HG03460 (cell line): Measurements from ENCODE around the gene LDLRAP1.

ENCODE experiments used
- ATAC-seq: cut with Tn5 transposase; IDR thresholded peaks from one replicate; pipeline ENCODE4 v1.9.1; 2021; ENCODE audit not compliant: unreplicated experiment

Gene LDLRAP1

DNA sequence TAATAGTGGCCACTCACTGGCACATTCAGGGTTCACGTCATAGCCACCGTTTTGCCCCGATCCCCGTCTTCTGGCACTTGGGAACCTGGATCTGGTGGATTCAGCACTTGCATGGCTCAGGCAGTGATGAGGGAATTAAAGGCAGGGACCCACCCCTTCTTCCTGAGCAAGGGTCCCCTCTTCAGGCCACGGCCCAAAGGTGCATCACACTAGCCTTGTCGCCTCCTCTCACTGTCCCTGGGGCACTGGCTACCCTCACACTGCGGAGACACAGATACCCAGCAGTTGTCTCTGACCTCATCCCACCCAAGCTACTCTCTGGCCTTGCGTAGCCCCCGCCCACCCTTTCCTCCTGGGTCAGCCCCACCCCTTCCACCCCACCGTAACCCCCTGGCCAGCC lies 19.9 kb upstream of the LDLRAP1 start:
- no peak for ATAC-seq

DNA sequence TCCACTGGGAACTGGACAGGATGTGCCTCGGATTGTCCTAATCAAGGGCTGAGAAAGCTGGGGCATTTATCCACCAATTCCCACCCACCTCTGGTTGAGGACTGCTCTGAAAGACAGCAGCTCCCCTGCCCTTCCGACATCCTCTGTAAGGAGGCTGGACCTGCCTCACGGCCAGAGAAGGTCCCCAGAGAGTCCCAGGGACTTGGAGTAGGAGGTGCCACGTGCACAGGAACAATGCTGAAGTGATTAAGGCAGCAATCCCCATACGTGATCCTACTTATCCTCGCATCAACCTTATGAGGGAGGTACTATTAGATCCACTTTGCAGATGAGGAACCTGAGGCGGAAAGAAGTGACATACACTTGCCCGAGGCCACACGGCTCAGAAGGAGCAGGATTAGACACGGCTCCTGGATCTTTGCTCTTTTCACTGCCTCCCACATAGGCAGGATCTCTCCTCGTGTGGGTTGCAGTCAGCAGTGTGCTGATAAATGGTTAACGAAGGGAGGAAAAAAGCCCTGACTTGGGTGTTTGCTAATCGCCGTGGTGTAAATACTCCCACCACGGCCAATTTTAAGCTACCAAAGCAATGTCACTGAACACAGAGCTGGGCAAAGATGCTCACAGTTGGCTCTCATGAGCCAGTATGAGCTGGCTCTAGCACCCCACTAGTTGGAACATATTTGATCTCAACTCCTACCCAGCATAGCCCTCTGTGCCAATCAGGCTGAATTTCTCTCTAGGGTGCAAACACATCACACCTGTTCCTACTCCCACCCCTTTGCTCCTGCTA lies 18.6 kb upstream of the LDLRAP1 start:
- ATAC-seq, result no peak

DNA sequence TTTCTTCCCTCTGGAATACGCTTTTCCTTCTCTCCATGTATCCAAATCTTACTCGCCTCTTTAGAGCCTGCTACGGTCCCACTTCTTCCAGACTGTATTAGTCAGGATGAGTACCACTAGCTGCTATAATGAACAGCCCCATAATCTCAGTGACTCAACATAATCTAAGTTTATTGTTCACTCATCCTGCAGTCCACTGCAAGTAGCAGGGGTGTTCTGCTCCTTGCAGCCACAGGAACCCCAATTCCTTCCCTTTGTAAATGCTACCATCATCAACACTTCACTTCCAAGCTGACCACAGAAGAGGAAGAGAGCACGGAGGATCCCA lies 18.1 kb upstream of the LDLRAP1 start:
- ATAC-seq, result no peak

DNA sequence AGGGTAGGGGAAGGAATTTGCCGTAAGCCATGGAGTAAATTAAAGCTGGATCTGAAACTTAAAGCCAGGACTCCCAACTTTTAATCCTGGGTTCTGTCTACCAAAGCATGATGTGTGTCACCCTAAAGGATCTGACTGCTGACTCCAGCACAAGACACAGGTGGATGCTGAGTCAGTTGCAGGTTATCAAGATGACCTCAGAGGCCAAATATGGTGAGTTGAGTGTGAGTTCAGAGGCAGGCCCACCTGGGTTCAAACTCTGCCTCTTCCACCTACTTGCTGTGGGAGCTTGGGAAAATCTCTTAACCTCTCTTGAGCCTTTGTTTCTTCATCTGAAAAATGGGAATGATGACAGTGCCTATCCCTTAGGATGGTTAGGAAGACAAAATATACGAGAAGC lies 16.7 kb upstream of the LDLRAP1 start:
- ATAC-seq, result no peak

DNA sequence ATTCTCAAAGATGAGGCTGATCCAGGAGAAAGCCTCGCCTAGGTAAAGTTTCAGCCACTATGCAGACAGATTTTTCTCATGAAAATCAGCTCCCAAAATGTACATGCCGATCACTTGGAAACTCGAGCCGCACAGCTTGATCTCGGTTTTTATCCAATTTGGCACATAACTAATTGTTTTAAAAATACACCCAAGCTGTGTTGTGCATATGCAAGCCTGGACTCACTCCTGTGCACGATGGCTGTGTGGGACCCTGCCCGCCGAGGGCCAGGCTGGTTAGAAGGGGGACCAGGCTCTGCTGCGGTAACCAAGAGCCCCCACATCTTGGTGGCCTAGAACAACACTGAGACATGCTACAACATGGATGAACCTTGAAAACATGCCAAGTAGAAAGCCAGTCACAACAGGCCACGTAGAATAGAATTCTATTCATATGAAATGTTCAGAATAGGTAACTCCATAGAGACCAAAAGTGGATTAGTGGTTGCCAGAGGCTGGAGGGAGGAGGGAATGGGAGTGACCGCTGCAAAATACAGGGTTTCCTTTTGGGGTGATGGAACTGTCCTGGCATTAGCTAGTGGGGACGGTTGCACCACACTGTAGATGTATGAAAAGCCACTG lies 16.1 kb upstream of the LDLRAP1 start:
- ATAC-seq, result no peak

DNA sequence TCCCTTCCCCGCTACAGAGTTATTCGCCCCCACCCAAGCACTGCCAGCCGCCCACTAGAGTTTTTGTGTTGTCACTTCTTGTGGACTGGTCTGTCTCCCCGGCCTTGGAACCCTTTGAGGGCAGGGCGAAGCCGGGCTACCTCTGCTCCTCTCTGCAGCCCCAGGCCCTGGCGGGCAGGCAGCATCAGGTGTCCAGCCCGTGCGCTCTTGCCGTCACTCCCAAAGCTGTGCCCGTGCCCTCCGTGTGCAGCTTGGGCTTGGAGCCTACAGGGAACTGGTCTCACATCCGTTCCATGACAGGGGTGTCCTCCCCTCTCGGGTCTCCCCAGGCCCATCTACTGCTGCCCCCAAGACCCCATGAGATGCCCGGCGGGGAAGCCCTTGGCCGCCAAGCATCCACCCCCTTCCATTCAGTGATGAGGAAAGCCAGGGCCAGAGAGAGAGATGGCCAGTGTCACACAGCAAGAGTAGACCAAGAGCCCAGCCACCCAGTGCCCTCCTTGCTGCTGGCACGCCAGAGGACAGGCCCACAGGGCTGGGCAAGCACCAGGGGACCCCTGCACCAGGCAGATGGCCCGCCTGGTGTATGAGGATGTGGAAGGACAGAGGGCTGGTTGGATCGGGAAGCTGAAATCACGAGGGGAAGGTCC lies 15.3 kb upstream of the LDLRAP1 start:
- ATAC-seq, result no peak

DNA sequence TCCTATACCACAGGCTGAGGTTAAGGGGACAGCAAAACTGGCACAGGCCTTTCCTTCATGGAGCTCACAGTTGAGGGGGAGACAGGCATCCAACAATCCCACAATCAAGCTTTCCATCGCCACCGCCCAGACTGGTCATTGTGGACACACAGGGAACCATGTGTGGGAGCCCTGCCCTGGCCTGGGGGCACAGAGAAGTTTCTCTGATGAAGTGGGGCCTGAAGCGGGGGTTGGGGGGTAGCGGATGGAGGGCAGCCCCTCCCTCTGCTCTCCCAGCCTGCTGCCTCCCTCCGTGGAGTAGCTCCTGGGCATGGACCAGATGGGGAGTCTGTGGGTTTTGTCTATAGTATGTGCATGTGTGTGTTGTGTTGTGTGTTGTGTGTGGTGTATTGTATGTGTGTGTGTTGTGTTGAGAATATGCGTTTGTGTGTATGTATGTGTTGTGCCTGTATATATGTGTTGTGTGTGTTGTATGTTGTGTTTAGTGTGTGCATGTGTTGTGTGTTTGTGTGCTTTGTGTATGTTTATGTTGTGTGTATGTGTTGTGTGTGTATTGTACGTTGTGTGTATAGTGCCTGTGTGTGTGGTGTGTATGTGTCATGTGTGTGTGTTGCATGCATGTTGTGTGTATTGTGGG lies 14.4 kb upstream of the LDLRAP1 start:
- ATAC-seq, result no peak

DNA sequence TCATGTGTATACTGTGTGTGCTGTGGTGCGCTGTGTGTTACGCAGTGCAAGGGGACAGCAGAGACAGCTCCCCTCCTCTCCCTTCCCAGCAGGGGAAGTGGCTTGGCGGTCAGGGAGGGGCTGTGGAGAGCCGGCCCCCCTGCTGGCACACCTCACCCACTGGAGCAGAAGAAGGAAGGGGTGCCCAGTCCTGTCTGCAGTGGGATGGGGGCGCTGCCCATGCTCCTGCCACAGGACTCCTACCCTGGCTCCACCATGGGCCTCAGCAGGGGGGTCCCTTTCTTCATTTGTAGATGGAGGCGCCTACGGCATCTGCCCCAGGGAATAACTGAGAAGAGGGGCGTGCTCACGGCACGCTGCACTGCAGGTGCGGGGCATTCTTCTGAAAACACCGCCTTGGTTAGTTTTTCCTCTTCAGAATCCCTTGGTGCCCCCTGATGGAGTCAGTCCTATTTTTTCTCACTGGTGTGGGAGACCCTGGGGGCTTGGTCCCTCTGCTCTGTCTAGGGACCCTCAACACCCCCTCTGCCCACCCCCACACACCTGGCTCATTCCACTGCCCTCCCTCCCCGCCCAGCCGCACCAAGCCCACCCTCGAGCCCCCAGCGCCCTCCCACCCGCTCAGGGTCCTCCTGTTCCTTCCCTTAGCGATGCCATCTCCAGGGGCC lies 13.8 kb upstream of the LDLRAP1 start:
- ATAC-seq, result no peak

DNA sequence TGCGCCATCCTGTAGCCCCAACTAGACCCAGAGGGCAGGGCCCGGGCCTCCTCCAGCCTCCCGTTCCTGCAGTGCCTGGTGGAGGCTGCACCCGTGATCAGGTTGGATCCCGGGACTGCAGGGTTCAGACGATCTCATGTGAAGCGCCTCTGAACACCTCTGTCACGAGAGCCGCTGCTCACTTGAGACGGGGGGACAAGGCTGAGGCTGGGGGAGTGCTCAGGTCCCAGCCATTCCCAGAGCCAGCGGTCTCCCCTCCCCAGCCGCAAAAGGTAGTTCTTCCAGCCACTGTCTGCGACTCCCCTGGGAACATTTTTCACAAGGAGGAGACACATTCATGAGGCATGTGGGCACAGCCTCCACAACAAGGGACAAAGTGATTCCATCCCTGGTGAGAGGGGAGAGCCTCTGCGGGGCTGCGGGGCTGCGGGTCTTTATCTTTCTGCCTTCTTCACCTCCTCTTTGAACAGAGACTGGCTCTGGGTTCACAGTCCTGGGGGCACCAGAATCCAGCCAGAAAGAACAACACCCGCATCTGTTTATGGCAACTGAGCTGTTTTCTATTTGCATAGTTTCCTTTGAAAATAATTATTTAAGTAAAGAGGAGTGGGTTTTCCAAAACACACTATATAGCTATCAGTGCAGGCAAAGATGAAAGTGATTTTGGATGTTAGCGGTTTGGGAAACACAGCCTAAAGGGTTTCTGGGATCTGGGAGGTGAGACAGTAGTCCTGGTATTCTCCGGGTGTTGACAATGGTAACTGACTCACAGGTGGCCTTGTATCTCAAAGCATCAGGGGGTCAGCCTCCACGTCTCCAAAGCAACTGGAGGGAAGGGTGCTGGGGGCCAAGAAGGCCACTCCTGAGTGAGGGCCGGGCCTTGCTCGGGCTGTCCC lies 13.0 kb upstream of the LDLRAP1 start:
- no peak for ATAC-seq

DNA sequence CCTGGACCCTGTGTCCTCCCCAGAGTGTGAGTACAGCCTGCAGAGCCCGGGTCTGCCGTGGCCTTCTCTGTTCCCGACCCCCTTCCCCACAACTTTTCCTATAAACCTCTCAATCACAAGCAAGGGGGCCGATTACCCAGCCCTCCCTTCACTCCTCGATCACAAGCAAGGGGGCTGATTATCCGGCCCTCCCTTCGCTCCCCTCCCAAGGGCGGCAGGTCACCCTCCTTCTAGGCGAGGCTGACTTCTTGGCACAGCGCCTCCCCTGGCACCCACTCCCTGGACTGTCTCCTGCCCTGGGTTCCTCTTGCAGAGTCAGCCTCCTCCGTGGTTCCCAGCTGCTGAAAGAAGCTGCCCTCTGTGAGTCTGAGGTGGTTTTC lies 12.3 kb upstream of the LDLRAP1 start:
- ATAC-seq, result no peak

DNA sequence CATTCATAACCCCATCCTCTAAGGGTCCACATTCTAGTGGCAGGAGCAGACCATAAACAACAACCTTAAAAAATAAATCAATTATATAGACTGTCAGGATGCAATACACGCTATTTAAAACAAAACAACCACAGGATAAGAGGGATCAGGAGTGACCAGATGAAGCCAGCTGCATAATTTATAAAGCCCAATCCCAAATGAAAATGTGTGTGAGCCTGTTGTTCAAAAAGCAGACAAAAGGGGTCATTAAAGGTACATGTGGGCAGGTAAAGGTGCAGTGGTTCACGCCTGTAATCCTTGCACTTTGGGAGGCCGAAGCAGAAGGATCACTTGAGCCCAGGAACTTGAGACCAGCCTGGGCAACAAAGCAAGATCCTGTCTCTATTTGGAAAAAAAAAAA lies 10.4 kb upstream of the LDLRAP1 start:
- ATAC-seq, result no peak

DNA sequence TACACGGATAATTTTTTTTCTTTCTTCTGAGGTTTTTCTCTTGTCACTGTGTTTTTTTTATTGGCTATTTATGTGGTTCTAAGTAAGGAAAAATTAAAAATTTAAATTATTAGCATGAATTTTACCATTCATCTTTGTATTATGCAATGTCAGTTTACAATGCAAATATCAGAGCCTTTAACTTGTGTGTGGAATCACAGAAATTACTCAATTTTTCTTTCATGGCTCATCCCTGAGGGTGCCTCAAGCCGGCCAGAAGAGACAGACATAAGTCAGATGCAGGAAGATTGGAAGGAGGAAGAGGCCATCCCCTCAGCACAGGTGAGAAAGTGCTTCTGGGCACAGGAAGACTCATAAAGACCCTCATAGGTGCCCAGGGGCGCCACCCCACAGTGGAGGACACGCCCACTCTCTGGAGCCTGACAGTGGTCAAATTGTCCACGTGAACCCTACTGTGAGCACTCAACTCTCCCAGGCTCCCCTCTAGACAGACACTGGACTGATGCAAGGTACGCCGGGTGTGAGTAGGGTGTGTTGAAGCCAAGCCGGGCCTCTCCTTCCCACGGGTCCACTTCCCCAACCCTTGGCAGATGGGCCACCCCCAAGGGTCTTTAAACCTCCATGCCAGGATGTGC lies 9.5 kb upstream of the LDLRAP1 start:
- no peak for ATAC-seq

DNA sequence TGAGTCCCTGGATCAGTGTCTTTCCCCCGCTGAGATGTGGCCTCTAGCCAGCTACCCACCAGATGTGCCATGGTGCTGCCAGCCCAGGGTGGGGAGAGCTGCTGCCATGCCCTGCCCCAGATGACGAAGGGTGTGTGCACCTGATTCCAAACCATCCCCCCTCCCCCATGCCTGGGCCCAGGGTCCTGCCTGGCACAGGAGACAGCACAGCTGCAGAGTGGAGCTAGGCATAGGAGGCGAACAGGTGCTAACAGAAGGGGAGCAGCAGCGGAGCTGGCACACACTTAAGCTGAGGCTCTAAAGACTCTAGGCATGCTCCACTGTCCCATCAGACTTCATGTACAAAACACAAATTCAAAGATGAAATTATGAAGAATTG lies 9.0 kb upstream of the LDLRAP1 start:
- no peak for ATAC-seq

DNA sequence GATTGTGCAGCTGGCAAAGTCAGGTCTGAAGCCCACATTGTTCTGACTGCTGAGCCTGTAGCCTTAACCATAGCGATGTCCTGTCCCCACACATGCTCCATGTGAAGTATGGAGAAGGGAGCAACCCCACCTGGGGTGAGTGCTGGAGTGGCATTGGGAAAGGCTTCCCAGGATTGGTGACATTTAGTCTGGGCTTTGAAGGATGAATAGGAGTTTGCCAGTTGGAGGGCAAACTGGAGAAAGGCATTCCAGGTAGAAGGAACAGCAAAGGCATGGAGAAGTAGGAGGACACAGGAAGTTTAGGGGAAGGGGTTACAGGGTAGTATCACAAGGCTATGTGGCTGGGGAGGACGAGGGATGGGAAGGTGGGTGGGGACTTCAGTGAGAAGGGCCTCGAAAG lies 7.3 kb upstream of the LDLRAP1 start:
- ATAC-seq, result no peak

DNA sequence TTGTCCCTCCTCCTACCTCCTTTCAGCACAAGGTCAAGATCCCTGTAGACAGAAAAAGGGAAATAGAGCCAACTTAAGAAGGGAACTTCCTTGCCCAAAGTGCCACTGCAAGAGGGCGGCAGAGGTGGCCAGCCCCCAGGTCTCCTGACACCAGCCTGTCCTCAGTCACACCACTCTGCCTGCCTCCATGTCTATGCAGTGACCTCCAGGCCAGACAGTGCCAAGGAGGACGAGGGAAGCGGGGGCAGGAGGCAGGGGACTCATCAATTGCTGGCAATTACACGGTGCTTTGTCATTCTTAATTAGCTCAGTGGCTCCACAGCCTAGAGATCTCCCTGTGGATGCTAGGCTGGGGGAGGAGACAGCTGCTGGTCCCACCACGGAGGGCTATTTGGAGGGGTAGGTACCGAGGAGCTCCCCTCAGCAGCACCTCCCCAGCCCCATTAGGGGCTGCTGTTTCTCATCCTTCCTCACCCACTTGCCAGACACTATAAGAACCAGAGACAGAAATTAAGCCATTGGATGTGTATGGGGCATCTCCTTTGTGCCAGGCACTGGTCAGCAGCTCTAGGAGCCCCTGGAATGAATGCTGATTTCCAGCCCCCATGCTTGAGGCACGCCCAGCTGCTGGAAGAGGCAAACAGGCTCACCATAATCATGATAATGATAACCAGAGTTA lies 6.1 kb upstream of the LDLRAP1 start:
- ATAC-seq, result no peak

DNA sequence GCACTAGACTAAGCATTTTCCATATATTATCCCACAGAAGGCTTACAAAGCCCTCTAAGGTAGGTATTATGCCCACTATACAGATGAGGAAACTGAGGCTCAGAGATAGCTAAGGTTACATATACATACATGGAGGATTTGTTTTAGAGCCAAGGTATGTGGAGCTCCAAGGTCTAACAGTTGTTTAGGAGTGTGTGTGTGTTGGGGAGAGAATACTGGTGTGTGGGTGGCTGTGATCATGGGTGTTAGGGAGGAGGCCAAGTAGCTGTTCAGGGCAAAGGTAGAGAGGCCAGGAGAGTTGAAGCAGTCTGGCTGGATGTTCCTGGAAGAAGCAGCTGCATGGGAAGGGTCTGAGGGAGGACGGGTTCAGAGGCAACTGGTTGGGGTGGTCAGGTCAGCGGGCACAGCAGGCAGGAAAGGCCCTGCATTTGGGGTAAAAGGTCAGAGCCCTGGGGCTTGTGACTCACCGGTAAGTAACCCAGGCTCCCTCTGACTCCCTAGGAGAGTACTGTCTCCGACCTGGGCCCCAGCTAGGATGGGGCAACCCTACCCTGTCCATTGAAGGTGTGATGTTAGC lies 5.1 kb upstream of the LDLRAP1 start:
- no peak for ATAC-seq

DNA sequence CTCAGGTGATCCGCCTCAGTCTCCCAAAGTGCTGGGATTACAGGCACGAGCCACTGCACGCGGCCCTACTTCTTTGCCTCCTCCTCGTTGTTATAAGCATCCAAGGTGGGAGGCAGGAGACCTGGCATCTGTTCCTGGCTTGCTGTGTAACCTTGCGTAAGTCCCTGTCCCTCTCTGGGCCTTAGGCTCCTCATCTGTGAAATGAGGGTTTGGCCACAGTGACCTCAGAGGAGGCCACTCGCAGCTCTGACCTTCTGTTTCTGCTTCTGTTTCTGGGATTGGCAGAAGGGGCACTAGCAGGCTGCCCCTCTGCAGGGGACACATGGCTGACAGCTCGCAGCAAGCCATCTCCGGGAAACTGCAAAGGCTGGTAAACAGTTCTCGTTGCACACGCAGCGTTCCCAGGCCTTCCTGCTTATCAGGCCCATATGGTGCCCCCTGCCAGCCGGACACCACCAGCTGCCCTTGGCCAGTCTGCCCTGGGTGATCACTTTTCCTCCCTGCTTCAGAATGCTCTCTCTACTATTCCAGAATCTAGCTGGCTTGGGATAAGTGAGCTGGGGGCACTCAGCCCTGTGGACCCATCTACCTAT lies 2.6 kb upstream of the LDLRAP1 start:
- ATAC-seq, result no peak

DNA sequence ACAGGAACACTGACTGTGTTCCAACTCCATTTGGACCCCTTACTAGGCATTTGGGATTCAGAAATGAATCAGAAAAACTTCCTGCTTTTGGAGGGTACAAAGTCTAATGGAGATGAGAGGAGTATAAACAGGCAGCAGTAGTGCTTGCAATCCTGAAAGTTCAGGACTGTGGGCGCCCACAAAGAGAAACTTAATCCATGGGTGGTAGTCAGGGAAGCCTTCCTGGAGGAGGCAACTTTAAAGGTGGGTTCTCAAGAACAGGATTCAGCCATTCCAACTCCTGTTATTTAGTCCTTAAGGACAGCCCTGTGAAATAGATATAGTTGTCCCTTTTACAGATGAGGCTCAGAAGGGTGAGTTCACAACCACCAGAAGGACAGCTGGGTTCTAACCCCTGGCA lies 2.0 kb upstream of the LDLRAP1 start:
- ATAC-seq, result no peak
